Osteocyte (in vitro differentiated cells): ENCODE data around the gene SLC35E2B. TPM values are rescaled to one million over a fixed set of nuclear protein-coding genes. Genes with fewer than 3 reads are reported as not detected.

Source experiments
- DNase-seq: peaks from one replicate; pipeline ENCODE4 v3.0.0; 2021; ENCODE audit warnings: mixed read lengths; ENCODE audit not compliant: unreplicated experiment; ENCODE audit errors: extremely low spot score
- H3K27ac Mint-ChIP-seq: one replicate; pipeline ENCODE4 v1.8.0; 2021; ENCODE audit warnings: mild to moderate bottlenecking, mixed read lengths; ENCODE audit not compliant: unreplicated experiment
- H3K27me3 Mint-ChIP-seq: one replicate; pipeline ENCODE4 v1.8.0; 2021; ENCODE audit warnings: mixed read lengths; ENCODE audit not compliant: unreplicated experiment
- H3K36me3 Mint-ChIP-seq: one replicate; pipeline ENCODE4 v1.8.0; 2021; ENCODE audit warnings: mixed read lengths; ENCODE audit not compliant: unreplicated experiment
- H3K4me1 Mint-ChIP-seq: one replicate; pipeline ENCODE4 v1.8.0; 2021; ENCODE audit warnings: mixed read lengths; ENCODE audit not compliant: unreplicated experiment
- H3K4me3 Mint-ChIP-seq: one replicate; pipeline ENCODE4 v1.8.0; 2021; ENCODE audit warnings: mild to moderate bottlenecking, moderate library complexity, mixed read lengths; ENCODE audit not compliant: unreplicated experiment
- H3K9me3 Mint-ChIP-seq: one replicate; pipeline ENCODE4 v1.8.0; 2021; ENCODE audit warnings: mixed read lengths; ENCODE audit not compliant: unreplicated experiment
- CTCF ChIP-seq: fragments of 200-600 bp; sonication (generic); IDR thresholded peaks from 2 replicates; pipeline ENCODE4 v1.5.0; 2021; ENCODE audit warnings: antibody characterized with exemption, mild to moderate bottlenecking, moderate library complexity
- total RNA-seq: library from RNA; stranded (reverse); gene quantifications from 2 replicates; pipeline ENCODE4 v1.2.1, GENCODE V29; 2021

Gene SLC35E2B
- total RNA-seq, 1 donor from 2014 or later, result 84.9 TPM

GRCh38 chr1:1617925-1618324 is 74.7 kb downstream of the SLC35E2B start:
- peaks cover 3% of the 10 kb centered on the region for H3K36me3 Mint-ChIP-seq
- no peak for DNase-seq
- H3K4me3 Mint-ChIP-seq, result peak overlapping the region; percentile 83
- H3K4me1 Mint-ChIP-seq, result peaks cover 31% of the 10 kb centered on the region
- TF ChIP-seq CTCF, result no peak
- no peaks in the 10 kb centered on the region for H3K9me3 Mint-ChIP-seq
- H3K27ac Mint-ChIP-seq, result no peak overlapping the region
- no peaks in the 10 kb centered on the region for H3K27me3 Mint-ChIP-seq

- H3K4me3 Mint-ChIP-seq, result peak overlapping the region; percentile 83
- peaks cover 3% of the 10 kb centered on the region for H3K36me3 Mint-ChIP-seq
- TF ChIP-seq CTCF, result no peak
- no peak overlapping the region for H3K27ac Mint-ChIP-seq
- no peaks in the 10 kb centered on the region for H3K27me3 Mint-ChIP-seq
- DNase-seq, result no peak
- H3K4me1 Mint-ChIP-seq, result peaks cover 31% of the 10 kb centered on the region
- no peaks in the 10 kb centered on the region for H3K9me3 Mint-ChIP-seq
Measured at GRCh38 chr1:1617516-1617915, 75.1 kb downstream of the SLC35E2B start.

GRCh38 chr1:1616838-1617237 is 75.8 kb downstream of the SLC35E2B start:
- TF ChIP-seq CTCF, result no peak
- DNase-seq, result no peak
- Mint-ChIP-seq H3K4me3 (peak overlapping the region; percentile 83), H3K9me3 (no peaks in the 10 kb centered on the region), H3K27ac (peak overlapping the region; percentile 78), H3K4me1 (peaks cover 34% of the 10 kb centered on the region), H3K36me3 (peaks cover 6% of the 10 kb centered on the region), H3K27me3 (no peaks in the 10 kb centered on the region)

- Mint-ChIP-seq H3K4me3 (peak overlapping the region; percentile 83), H3K27me3 (no peaks in the 10 kb centered on the region), H3K36me3 (peaks cover 6% of the 10 kb centered on the region), H3K27ac (peak overlapping the region; percentile 78), H3K4me1 (peaks cover 34% of the 10 kb centered on the region), H3K9me3 (no peaks in the 10 kb centered on the region)
- no peak for TF ChIP-seq CTCF
- DNase-seq, result no peak
Measured at GRCh38 chr1:1616045-1616790, 76.4 kb downstream of the SLC35E2B start.

- peak; percentile 99 for DNase-seq
- Mint-ChIP-seq H3K4me3 (peak within 1 kb of the TSS; percentile 87), H3K27ac (peak within 1 kb of the TSS; percentile 81), H3K27me3 (no peaks in the 10 kb centered on the region), H3K4me1 (peaks cover 34% of the 10 kb centered on the region), H3K36me3 (peaks cover 6% of the 10 kb centered on the region), H3K9me3 (no peaks in the 10 kb centered on the region)
- TF ChIP-seq CTCF, result no peak
Measured at GRCh38 chr1:1615256-1616044, 77.1 kb downstream of the SLC35E2B start, which contains the start of gene MIB2. MIB2 (plus strand) TSS chr1:1615500; CDS start chr1:1623453, 7,953 bp downstream.
